H1 (cell line): ENCODE measurements around the gene SRPRB. TPM values are rescaled to one million over a fixed set of nuclear protein-coding genes. Genes with fewer than 3 reads are reported as not detected.

ENCODE experiments used
- CTCF ChIA-PET: fragments of 300-600 bp; sonication (Branson Sonifier 250); formaldehyde crosslinking; loops from one replicate; lab custom pipeline; 2021; ENCODE audit not compliant: partially characterized antibody; lab: Charles Lee
- POLR2A ChIA-PET: fragments of 300-600 bp; sonication (Branson Sonifier 250); formaldehyde crosslinking; loops from one replicate; lab custom pipeline; 2021; ENCODE audit warnings: inconsistent platforms; ENCODE audit not compliant: partially characterized antibody; lab: Charles Lee
- DNase-seq, 2 experiments: peaks; one replicate each; pipeline versions ENCODE4 v3.0.0 to v3.0.0-alpha.2; 2010 to 2022; ENCODE audit warnings: low spot score in 2 of 2, low read depth in 1 of 2, mixed read lengths in 1 of 2
- FAIRE-seq: peaks from 2 replicates; lab custom pipeline; 2011; peaks lifted over from hg19 to GRCh38; lab: Jason Lieb, UNC
- H2AFZ ChIP-seq: 2 replicates; pipeline ENCODE4 v1.8.1; 2012; ENCODE audit warnings: low read length, inconsistent platforms
- H2AK5ac ChIP-seq: 2 replicates; pipeline ENCODE4 v1.6.1; 2013; ENCODE audit warnings: low read depth, low read length
- H2BK120ac ChIP-seq: replicated peaks from 2 replicates; pipeline ENCODE3; 2013; ENCODE audit warnings: low read depth, low read length, inconsistent platforms
- H2BK12ac ChIP-seq: 2 replicates; pipeline ENCODE4 v1.6.1; 2013; ENCODE audit warnings: low read depth, low read length
- H2BK15ac ChIP-seq: 2 replicates; pipeline ENCODE4 v1.6.1; 2013; ENCODE audit warnings: low read length
- H2BK20ac ChIP-seq: 2 replicates; pipeline ENCODE4 v1.6.1; 2013; ENCODE audit warnings: low read length
- H2BK5ac ChIP-seq: 2 replicates; pipeline ENCODE4 v1.6.1; 2013; ENCODE audit warnings: low read depth, low read length
- H3K14ac ChIP-seq: 2 replicates; pipeline ENCODE4 v1.6.1; 2013; ENCODE audit warnings: inconsistent platforms; ENCODE audit not compliant: insufficient read length
- H3K18ac ChIP-seq: 2 replicates; pipeline ENCODE4 v1.6.1; 2013; ENCODE audit warnings: low read length; ENCODE audit errors: extremely low read depth
- H3K23ac ChIP-seq: 2 replicates; pipeline ENCODE4 v1.6.1; 2013; ENCODE audit warnings: inconsistent platforms; ENCODE audit not compliant: insufficient read length
- H3K23me2 ChIP-seq: 2 replicates; pipeline ENCODE4 v1.6.1; 2013; ENCODE audit warnings: low read depth, low read length
- H3K27ac ChIP-seq: 2 replicates; pipeline ENCODE4 v1.6.1; 2011; ENCODE audit warnings: low read depth, low read length, inconsistent platforms
- H3K27me3 ChIP-seq, 4 experiments: replicated peaks in 1 of 4; 1 replicate in 1 of 4; 2 replicates in 3 of 4; pipeline versions ENCODE4 v1.6.1 to v1.8.1; 2011 to 2013; ENCODE audit warnings: low read length in 3 of 4, mild to moderate bottlenecking in 3 of 4, inconsistent platforms in 2 of 4, mixed read lengths in 2 of 4, moderate library complexity in 1 of 4; ENCODE audit not compliant: control insufficient read depth in 3 of 4, insufficient read depth in 3 of 4; ENCODE audit errors: extremely low read depth in 1 of 4
- H3K36me3 ChIP-seq, 4 experiments: 2 replicates each; pipeline versions ENCODE4 v1.6.1 to v1.8.1; 2011 to 2013; ENCODE audit warnings: mild to moderate bottlenecking in 4 of 4, low read length in 3 of 4, moderate library complexity in 2 of 4, control low read depth in 1 of 4, inconsistent platforms in 1 of 4; ENCODE audit not compliant: insufficient read depth in 4 of 4, control insufficient read depth in 2 of 4
- H3K4ac ChIP-seq: replicated peaks from 2 replicates; pipeline ENCODE3; 2013; ENCODE audit warnings: low read length, low read depth, mixed read lengths, inconsistent platforms; ENCODE audit not compliant: insufficient read length
- H3K4me1 ChIP-seq, 4 experiments: replicated peaks in 1 of 4; 1 replicate in 1 of 4; 2 replicates in 3 of 4; pipeline versions ENCODE4 v1.6.1 to v1.8.1; 2011 to 2013; ENCODE audit warnings: low read length in 3 of 4, inconsistent platforms in 2 of 4, mixed read lengths in 1 of 4; ENCODE audit not compliant: insufficient read depth in 4 of 4, control insufficient read depth in 3 of 4
- H3K4me2 ChIP-seq, 2 experiments: 2 replicates each; pipeline versions ENCODE4 v1.6.1 to v1.8.1; 2011 to 2013; ENCODE audit warnings: low read depth in 2 of 2, low read length in 2 of 2, control low read depth in 1 of 2, inconsistent platforms in 1 of 2, mild to moderate bottlenecking in 1 of 2; ENCODE audit not compliant: insufficient read depth in 1 of 2
- H3K4me3 ChIP-seq, 4 experiments: fragments of 200-600, 300-600 bp in 1 of 4; sonication (generic), shearing (Covaris generic), sonication (Bioruptor Twin) in 1 of 4; 2 replicates each; pipeline versions ENCODE4 v1.5.1 to v1.8.1; 2011 to 2016; ENCODE audit warnings: low read length in 4 of 4, low read depth in 3 of 4, control low read depth in 2 of 4, inconsistent platforms in 2 of 4, mild to moderate bottlenecking in 2 of 4, mixed read lengths in 1 of 4, moderate library complexity in 1 of 4; ENCODE audit not compliant: insufficient read depth in 2 of 4; ENCODE audit errors: extremely low read depth in 1 of 4
- H3K56ac ChIP-seq: replicated peaks from 2 replicates; pipeline ENCODE3; 2013; ENCODE audit warnings: low read depth, mild to moderate bottlenecking, mixed read lengths, low read length, inconsistent platforms; ENCODE audit not compliant: insufficient read length
- H3K79me1 ChIP-seq: 2 replicates; pipeline ENCODE4 v1.6.1; 2013; ENCODE audit warnings: low read depth, low read length, control low read depth
- H3K79me2 ChIP-seq, 2 experiments: 2 replicates each; pipeline versions ENCODE4 v1.6.1 to v1.8.1; 2012 to 2013; ENCODE audit warnings: low read length in 2 of 2, mild to moderate bottlenecking in 2 of 2, inconsistent platforms in 1 of 2; ENCODE audit not compliant: insufficient read depth in 2 of 2, control insufficient read depth in 1 of 2
- H3K9ac ChIP-seq, 4 experiments: replicated peaks in 1 of 4; 1 replicate in 1 of 4; 2 replicates in 3 of 4; pipeline versions ENCODE4 v1.6.1 to v1.8.1; 2011 to 2013; ENCODE audit warnings: low read depth in 3 of 4, low read length in 3 of 4, control low read depth in 2 of 4, mild to moderate bottlenecking in 2 of 4, moderate library complexity in 2 of 4, inconsistent platforms in 1 of 4; ENCODE audit errors: extremely low read depth in 1 of 4
- H3K9me3 ChIP-seq, 2 experiments: 2 replicates each; pipeline versions ENCODE4 v1.6.1 to v1.8.1; 2012 to 2013; ENCODE audit warnings: mild to moderate bottlenecking in 2 of 2, moderate library complexity in 2 of 2, control low read depth in 1 of 2, inconsistent platforms in 1 of 2, low read depth in 1 of 2, low read length in 1 of 2, mixed read lengths in 1 of 2; ENCODE audit not compliant: insufficient read depth in 2 of 2
- H4K20me1 ChIP-seq, 2 experiments: replicated peaks in 1 of 2; 2 replicates each; pipeline versions ENCODE3 to v1.8.1; 2011 to 2013; ENCODE audit warnings: inconsistent platforms in 2 of 2, low read length in 2 of 2, mild to moderate bottlenecking in 1 of 2; ENCODE audit not compliant: insufficient read depth in 2 of 2, control insufficient read depth in 1 of 2
- H4K5ac ChIP-seq: 2 replicates; pipeline ENCODE4 v1.6.1; 2013; ENCODE audit warnings: low read length, low read depth, mixed read lengths, inconsistent platforms; ENCODE audit not compliant: insufficient read length
- H4K8ac ChIP-seq: 2 replicates; pipeline ENCODE4 v1.8.0; 2013; ENCODE audit warnings: mild to moderate bottlenecking, moderate library complexity, low read length, inconsistent platforms; ENCODE audit not compliant: insufficient read depth; ENCODE audit errors: extremely low read depth
- H4K91ac ChIP-seq: replicated peaks from 2 replicates; pipeline ENCODE3; 2013; ENCODE audit warnings: low read length, mixed read lengths, inconsistent platforms; ENCODE audit not compliant: insufficient read length
- CHD7 ChIP-seq: fragments of 300-600 bp; sonication (generic); IDR thresholded peaks from 2 replicates; pipeline ENCODE4 v1.7.1; 2012; ENCODE audit warnings: low read length, moderate library complexity, mild to moderate bottlenecking, inconsistent platforms; ENCODE audit not compliant: insufficient replicate concordance
- polyA plus RNA-seq, 7 experiments: library from polyadenylated mRNA; depleted of rRNA in 3 of 7; stranded (reverse) in 5 of 7; unstranded in 2 of 7; fragments of >200 nt in 5 of 7; fragments of 200-250 nt in 2 of 7; gene quantifications; 1 replicate in 5 of 7; 2 replicates in 1 of 7; 4 replicates in 1 of 7; pipeline versions ENCODE4 v1.2.1 to v1.2.3, GENCODE V29; 2011 to 2013; ENCODE audit warnings: missing spikeins in 2 of 7, mixed read lengths in 2 of 7
- total RNA-seq: library from RNA; stranded (reverse); fragmentation: NEBNext Ultra II Directional; extraction: Animal tissue kit (Norgen Biotek cat#: 25700); gene quantifications from 2 replicates; pipeline ENCODE4 v1.2.1, GENCODE V29; 2021

The SRPRB gene
- total and polyA plus RNA-seq, 2 of the 8 experiments (the other 6 are each of a cell fraction or from before 2014, with no cell fraction given): 15.9 to 49.8 TPM

- Histone ChIP-seq H3K14ac (no peak overlapping the region), H2BK12ac (no peak overlapping the region), H2AFZ (no peak overlapping the region), H3K4me2 (no peak overlapping the region), H2BK120ac (no peak overlapping the region), H3K56ac (no peak overlapping the region), H3K36me3 (no peaks in the 10 kb centered on the region; a peak in 1 of 8 replicates), H4K91ac (no peak overlapping the region), H2BK5ac (no peak overlapping the region), H4K8ac (no peak overlapping the region), H3K4ac (no peak overlapping the region), H3K79me1 (no peaks in the 10 kb centered on the region), H3K23ac (no peak overlapping the region), H3K27ac (no peak overlapping the region), H3K9ac (no peak overlapping the region), H3K9me3 (peaks cover 3 to 10% of the 10 kb centered on the region in 2 experiments; a peak in 2 of 4 replicates), H2AK5ac (no peak overlapping the region), H3K27me3 (no peaks in the 10 kb centered on the region), H3K23me2 (no peaks in the 10 kb centered on the region), H4K20me1 (no peaks in the 10 kb centered on the region), H2BK20ac (no peak overlapping the region), H3K18ac (no peak overlapping the region), H2BK15ac (no peak overlapping the region), H3K4me1 (peaks cover 0 to 6% (median 0%) of the 10 kb centered on the region in 4 experiments; a peak in 1 of 7 replicates), H3K4me3 (no peak overlapping the region), H4K5ac (no peak overlapping the region), H3K79me2 (no peaks in the 10 kb centered on the region)
- DNase-seq: no peak
- POLR2A ChIA-PET: no interaction called here
- FAIRE-seq: no peak
- CTCF ChIA-PET: no interaction called here
- TF ChIP-seq CHD7: no peak
Measured at GRCh38 chr3:133781570-133781969, 24.0 kb upstream of the SRPRB start.
